Activated B cell treated with CpG ODN at 0.5 μM for 24 hours (primary cell): ENCODE results near the gene SMU1. TPM values are rescaled to one million over a fixed set of nuclear protein-coding genes. Genes with fewer than 3 reads are reported as not detected.

ENCODE experiments used
- ATAC-seq: fragments of 200-7000 bp; cut with Tn5 transposase; one replicate; pipeline ENCODE4 v1.10.0; 2021; ENCODE audit warnings: low read depth, mild to moderate bottlenecking, moderate library complexity
- CTCF ChIA-PET: fragments of 350-600 bp; sonication (Branson Sonifier 250); formaldehyde crosslinking; loops from one replicate; lab custom pipeline; 2021; ENCODE audit warnings: antibody characterized with exemption; lab: Charles Lee
- POLR2A ChIA-PET: fragments of 350-600 bp; sonication (Branson Sonifier 250); formaldehyde crosslinking; loops from one replicate; lab custom pipeline; 2021; ENCODE audit warnings: antibody characterized with exemption; lab: Charles Lee
- DNase-seq: peaks from one replicate; pipeline ENCODE4 v3.0.0; 2022
- H3K27ac Mint-ChIP-seq: one replicate; pipeline ENCODE4 v1.8.0; 2020; ENCODE audit warnings: mixed read lengths
- H3K27me3 Mint-ChIP-seq: one replicate; pipeline ENCODE4 v1.8.0; 2021; ENCODE audit warnings: mixed read lengths
- H3K36me3 Mint-ChIP-seq: one replicate; pipeline ENCODE4 v1.8.0; 2021; ENCODE audit warnings: low read depth, mixed read lengths
- H3K4me1 Mint-ChIP-seq: one replicate; pipeline ENCODE4 v1.8.0; 2021; ENCODE audit warnings: mixed read lengths
- H3K4me3 Mint-ChIP-seq: one replicate; pipeline ENCODE4 v1.8.0; 2020; ENCODE audit warnings: mild to moderate bottlenecking, mixed read lengths
- H3K9me3 Mint-ChIP-seq: one replicate; pipeline ENCODE4 v1.8.0; 2020; ENCODE audit warnings: mixed read lengths
- CTCF ChIP-seq: fragments of 200-600 bp; IDR thresholded peaks from one replicate; pipeline ENCODE4 v1.8.0; 2022; ENCODE audit warnings: antibody characterized with exemption, mild to moderate bottlenecking
- intact Hi-C: fragments of 100-400 bp; cut with micrococcal nuclease; formaldehyde crosslinking; loops from one replicate; pipeline ENCODE4 v1.15.1; 2024
- total RNA-seq: library from RNA; stranded (reverse); gene quantifications from 2 replicates; pipeline ENCODE4 v1.2.3, GENCODE V29; 2022

Gene SMU1
- total RNA-seq, 1 donor from 2014 or later = 28.1 TPM

GRCh38 chr9:33123407-33124031 is 47.0 kb upstream of the SMU1 start:
- intact Hi-C loops = loop anchor here (1.0 kb wide), 4 partner anchors 7 to 141 kb away; partner anchors contain the start of gene BAG1
- ChIA-PET POLR2A (interaction anchor here (0.6 to 10.5 kb wide), 10 partner anchors 14 to 130 kb away, joined by 3 to 365 read pairs (median 8); partner anchors contain the start of gene B4GALT1), CTCF (interaction anchor here (1.2 to 3.5 kb wide), 4 partner anchors 14 to 103 kb away, joined by 3 to 26 read pairs (median 8); no protein-coding TSS in a partner anchor)
- Mint-ChIP-seq H3K4me3 (peak overlapping the region; percentile 12), H3K4me1 (peaks cover 82% of the 10 kb centered on the region), H3K27me3 (no peaks in the 10 kb centered on the region), H3K9me3 (no peaks in the 10 kb centered on the region), H3K36me3 (peaks cover 85% of the 10 kb centered on the region), H3K27ac (peak overlapping the region; percentile 96)
- DNase-seq (no peak), ATAC-seq (no peak)
- TF ChIP-seq CTCF = no peak

- peak overlapping the region; percentile 65 for H3K27ac Mint-ChIP-seq
- POLR2A ChIA-PET = interaction anchor here (0.6 to 1.2 kb wide), 3 partner anchors 45 to 49 kb away, joined by 3 to 5 read pairs (median 4); partner anchors contain the start of gene B4GALT1
- CTCF ChIA-PET = interaction anchor here (0.6 to 1.3 kb wide), 3 partner anchors 41 to 106 kb away, joined by 3 to 5 read pairs (median 3); no protein-coding TSS in a partner anchor
- DNase-seq (no peak), ATAC-seq (no peak)
- peaks cover 80% of the 10 kb centered on the region for H3K4me1 Mint-ChIP-seq
- no peaks in the 10 kb centered on the region for H3K27me3 Mint-ChIP-seq
- H3K9me3 Mint-ChIP-seq = no peaks in the 10 kb centered on the region
- peaks cover 79% of the 10 kb centered on the region for H3K36me3 Mint-ChIP-seq
- H3K4me3 Mint-ChIP-seq = no peak overlapping the region
- intact Hi-C loops = no loop called here
- TF ChIP-seq CTCF = no peak
These were observed 44.1 kb upstream of the SMU1 start for GRCh38 chr9:33120620-33121019.

- Mint-ChIP-seq H3K4me1 (peaks cover 62% of the 10 kb centered on the region), H3K27me3 (no peaks in the 10 kb centered on the region), H3K4me3 (no peak overlapping the region), H3K9me3 (no peaks in the 10 kb centered on the region), H3K27ac (peak overlapping the region; percentile 92), H3K36me3 (peaks cover 80% of the 10 kb centered on the region)
- no peak for ATAC-seq
- ChIA-PET POLR2A (interaction anchor here (0.7 to 2.9 kb wide), 6 partner anchors 8 to 50 kb away, joined by 3 to 29 read pairs (median 8); partner anchors contain the start of gene B4GALT1), CTCF (no interaction called here)
- TF ChIP-seq CTCF = no peak
- DNase-seq = no peak
- intact Hi-C loops = loop anchor here (2.0 kb wide), 1 partner anchor 13 kb away; no protein-coding TSS in a partner anchor
These were observed 41.3 kb upstream of the SMU1 start for GRCh38 chr9:33117796-33118195.

GRCh38 chr9:33117306-33117705 is 40.8 kb upstream of the SMU1 start:
- H3K4me3 Mint-ChIP-seq = peak overlapping the region; percentile 70
- ChIA-PET CTCF (no interaction called here), POLR2A (interaction anchor here (0.7 to 2.9 kb wide), 8 partner anchors 8 to 50 kb away, joined by 3 to 29 read pairs (median 4); partner anchors contain the start of gene B4GALT1)
- ATAC-seq (no peak), DNase-seq (no peak)
- peak overlapping the region; percentile 92 for H3K27ac Mint-ChIP-seq
- H3K9me3 Mint-ChIP-seq = no peaks in the 10 kb centered on the region
- H3K4me1 Mint-ChIP-seq = peaks cover 62% of the 10 kb centered on the region
- no peak for TF ChIP-seq CTCF
- H3K36me3 Mint-ChIP-seq = peaks cover 81% of the 10 kb centered on the region
- intact Hi-C loops = loop anchor here (2.0 kb wide), 1 partner anchor 13 kb away; no protein-coding TSS in a partner anchor
- no peaks in the 10 kb centered on the region for H3K27me3 Mint-ChIP-seq

- Mint-ChIP-seq H3K36me3 (peaks cover 83% of the 10 kb centered on the region), H3K9me3 (no peaks in the 10 kb centered on the region), H3K4me1 (peaks cover 62% of the 10 kb centered on the region), H3K27me3 (no peaks in the 10 kb centered on the region), H3K4me3 (peak overlapping the region; percentile 70), H3K27ac (peak overlapping the region; percentile 92)
- CTCF ChIA-PET = interaction anchor here (1.0 to 2.1 kb wide), 2 partner anchors 13 to 110 kb away, joined by 3 to 8 read pairs; no protein-coding TSS in a partner anchor
- intact Hi-C loops = loop anchor here (1.0 to 2.0 kb wide), 3 partner anchors 7 to 14 kb away; no protein-coding TSS in a partner anchor
- DNase-seq (no peak), ATAC-seq (peak; percentile 86)
- POLR2A ChIA-PET = interaction anchor here (0.7 to 2.9 kb wide), 8 partner anchors 9 to 51 kb away, joined by 3 to 29 read pairs (median 4); partner anchors contain the start of gene B4GALT1
- TF ChIP-seq CTCF = no peak
These were observed 40.4 kb upstream of the SMU1 start for GRCh38 chr9:33116860-33117259.
